Esophagus muscularis mucosa (tissue), 4 donors: Measurements from ENCODE around the gene CDC42SE2. TPM values are rescaled to one million over a fixed set of nuclear protein-coding genes. Genes with fewer than 3 reads are reported as not detected.

Source experiments
- DNase-seq: peaks from one replicate; pipeline ENCODE4 v3.0.0-alpha.2; 2017; ENCODE audit errors: extremely low spot score
- H3K27ac ChIP-seq, 4 donors: fragments of 200-600 bp; sonication (generic); replicated peaks in 1 of 4; 1 replicate in 3 of 4; 2 replicates in 1 of 4; pipeline ENCODE4 v1.5.1; 2016 to 2019; ENCODE audit warnings: mild to moderate bottlenecking in 1 of 4
- H3K27me3 ChIP-seq, 4 donors: fragments of 200-600 bp; sonication (generic); one replicate each; pipeline versions ENCODE4 v1.5.1 to v1.6.0; 2016 to 2019
- H3K36me3 ChIP-seq, 4 donors: fragments of 200-600 bp; sonication (generic); one replicate each; pipeline ENCODE4 v1.5.1; 2016 to 2019
- H3K4me1 ChIP-seq, 4 donors: fragments of 200-600 bp; sonication (generic); one replicate each; pipeline ENCODE4 v1.5.1; 2016 to 2019
- H3K4me3 ChIP-seq, 4 donors: fragments of 200-600 bp; sonication (generic); 1 replicate in 2 of 4; 2 replicates in 2 of 4; pipeline ENCODE4 v1.5.1; 2016 to 2019; ENCODE audit warnings: mild to moderate bottlenecking in 4 of 4, moderate library complexity in 1 of 4
- H3K9me3 ChIP-seq, 4 donors: fragments of 200-600 bp; sonication (generic); 1 replicate in 3 of 4; 2 replicates in 1 of 4; pipeline ENCODE4 v1.5.1; 2016 to 2019
- CTCF ChIP-seq, 3 experiments: fragments of 200-600 bp in 2 of 3; fragments of 450-650 bp in 1 of 3; sonication (generic) in 2 of 3; IDR thresholded peaks; one replicate each; pipeline ENCODE4 v1.5.1; 2017 to 2019; ENCODE audit warnings: antibody characterized with exemption in 3 of 3, mild to moderate bottlenecking in 2 of 3, moderate library complexity in 1 of 3
- EP300 ChIP-seq: sonication (generic); formaldehyde crosslinking; IDR thresholded peaks from one replicate; pipeline ENCODE4 v1.6.1; 2017; ENCODE audit warnings: antibody characterized with exemption
- POLR2A ChIP-seq: fragments of 450-650 bp; IDR thresholded peaks from one replicate; pipeline ENCODE4 v1.6.1; 2017; ENCODE audit warnings: antibody characterized with exemption, moderate library complexity, mild to moderate bottlenecking, low read depth
- POLR2AphosphoS5 ChIP-seq, 2 donors: sonication (generic); formaldehyde crosslinking; IDR thresholded peaks; one replicate each; pipeline ENCODE4 v1.6.1; 2017; ENCODE audit warnings: antibody characterized with exemption in 2 of 2
- WGBS: methylation state at CpG from one replicate; pipeline ENCODE4 v1.1.5; 2018; 5-methylcytosine and 5-hydroxymethylcytosine counted together
- intact Hi-C: fragments of 100-400 bp; cut with DNase I; formaldehyde crosslinking; loops from one replicate; pipeline ENCODE4 v1.15.1; 2023
- total RNA-seq, 4 donors: library from RNA; depleted of rRNA; stranded (reverse); fragments of >200 nt; gene quantifications; one replicate each; pipeline versions ENCODE4 v1.1.0 to v1.2.1, GENCODE V29; 2016

Gene CDC42SE2
- total RNA-seq, 4 donors from 2014 or later: 23.1 to 28.0 (median 25.4) TPM

- intact Hi-C loops: no loop called here
- Histone ChIP-seq H3K27ac (no peak overlapping the region), H3K36me3 (no peaks in the 10 kb centered on the region), H3K4me1 (peaks cover 0 to 11% (median 8%) of the 10 kb centered on the region in 4 donors), H3K4me3 (no peak overlapping the region), H3K9me3 (no peaks in the 10 kb centered on the region), H3K27me3 (no peaks in the 10 kb centered on the region)
- WGBS: 92% methylated on average over 4 of the region's 4 CpGs
- DNase-seq: no peak
- TF ChIP-seq POLR2A (no peak), EP300 (no peak), POLR2AphosphoS5 (IDR thresholded peaks at IDR 0.05) (no peak), CTCF (IDR thresholded peaks at IDR 0.05) (no peak)
Measured at GRCh38 chr5:131229623-131230022, 34.2 kb upstream of the CDC42SE2 start.

GRCh38 chr5:131230406-131230805 is 33.4 kb upstream of the CDC42SE2 start:
- no peak for DNase-seq
- TF ChIP-seq EP300 (no peak), POLR2A (no peak), POLR2AphosphoS5 (IDR thresholded peaks at IDR 0.05) (no peak), CTCF (IDR thresholded peaks at IDR 0.05) (no peak)
- no peaks in the 10 kb centered on the region for H3K9me3 ChIP-seq
- H3K4me1 ChIP-seq: peaks cover 0 to 9% (median 6%) of the 10 kb centered on the region in 4 donors
- no peaks in the 10 kb centered on the region for H3K36me3 ChIP-seq
- H3K27ac ChIP-seq: no peak overlapping the region
- H3K27me3 ChIP-seq: no peaks in the 10 kb centered on the region
- intact Hi-C loops: no loop called here
- 85% methylated on average over 5 of the region's 5 CpGs for WGBS
- no peak overlapping the region for H3K4me3 ChIP-seq

DNA sequence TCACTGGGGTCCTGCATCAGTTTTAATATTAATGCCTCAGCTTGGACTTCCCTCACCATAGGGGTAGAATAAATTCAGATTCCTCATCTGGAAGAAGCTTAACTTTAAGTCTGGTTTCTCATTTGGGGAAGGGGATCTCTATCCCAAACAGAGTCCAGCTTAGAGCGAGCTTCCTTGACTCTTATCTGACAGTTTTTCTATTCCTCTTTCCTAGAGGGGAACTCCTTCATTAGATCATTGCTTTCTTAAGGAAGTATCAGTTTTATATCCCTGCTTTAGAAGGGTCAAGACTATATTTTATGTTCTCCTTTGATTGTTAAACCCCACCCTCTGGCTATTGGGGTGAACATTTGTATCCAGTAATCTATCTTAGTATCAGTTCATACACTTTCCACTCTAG is 24.2 kb upstream of the CDC42SE2 start:
- H3K36me3 ChIP-seq: no peaks in the 10 kb centered on the region
- DNase-seq: no peak
- intact Hi-C loops: no loop called here
- no peak overlapping the region for H3K4me3 ChIP-seq
- H3K27ac ChIP-seq: no peak overlapping the region
- WGBS: 88% methylated on average over 1 of the region's 1 CpG
- no peaks in the 10 kb centered on the region for H3K9me3 ChIP-seq
- H3K4me1 ChIP-seq: no peaks in the 10 kb centered on the region
- TF ChIP-seq POLR2AphosphoS5 (IDR thresholded peaks at IDR 0.05) (no peak), CTCF (IDR thresholded peaks at IDR 0.05) (no peak), POLR2A (no peak), EP300 (no peak)
- no peaks in the 10 kb centered on the region for H3K27me3 ChIP-seq

- Histone ChIP-seq H3K4me3 (no peak overlapping the region), H3K4me1 (no peaks in the 10 kb centered on the region), H3K27me3 (no peaks in the 10 kb centered on the region), H3K9me3 (peaks cover 0 to 18% (median 10%) of the 10 kb centered on the region in 4 donors), H3K36me3 (no peaks in the 10 kb centered on the region), H3K27ac (no peak overlapping the region)
- intact Hi-C loops: no loop called here
- no peak for DNase-seq
- no peak for TF ChIP-seq POLR2A
Measured at GRCh38 chr5:131242728-131243255, 21.1 kb upstream of the CDC42SE2 start.

DNA sequence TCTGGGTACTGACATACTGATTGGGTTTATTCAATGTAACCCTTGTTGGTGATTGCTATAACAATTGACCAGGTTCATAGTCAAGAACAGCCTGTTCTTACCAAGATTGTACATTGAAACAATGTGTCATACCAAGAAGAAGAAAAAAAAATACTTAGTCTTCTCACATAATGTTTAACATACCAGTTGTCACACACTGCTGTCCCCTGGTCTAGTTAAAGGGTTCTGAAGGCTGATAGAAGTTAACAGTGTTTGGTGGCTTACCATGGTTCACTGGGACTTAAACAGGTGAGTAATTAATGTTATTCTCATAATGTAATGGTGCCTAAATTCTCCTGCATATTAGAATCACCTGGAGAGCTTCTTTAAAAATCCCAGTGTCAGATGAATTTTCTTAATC is 18.5 kb upstream of the CDC42SE2 start:
- no peak for TF ChIP-seq CTCF (IDR thresholded peaks at IDR 0.05)
- TF ChIP-seq EP300: no peak
- TF ChIP-seq POLR2A: no peak
- TF ChIP-seq POLR2AphosphoS5 (IDR thresholded peaks at IDR 0.05): no peak
- Histone ChIP-seq H3K4me3 (no peak overlapping the region), H3K36me3 (no peaks in the 10 kb centered on the region), H3K9me3 (peaks cover 0 to 18% (median 10%) of the 10 kb centered on the region in 4 donors), H3K27ac (no peak overlapping the region), H3K27me3 (no peaks in the 10 kb centered on the region), H3K4me1 (no peaks in the 10 kb centered on the region)
- intact Hi-C loops: no loop called here
- no peak for DNase-seq
